GM19324 (cell line): ENCODE results near the gene ZNF324.
"Not testable (repeated sequence)": the region's sequence is repeated elsewhere in the genome, so short reads cannot be mapped to it uniquely, and the experiment has no call there.

Experiments
- ATAC-seq: cut with Tn5 transposase; IDR thresholded peaks from one replicate; pipeline ENCODE4 v1.9.1; 2021; ENCODE audit warnings: mild to moderate bottlenecking, moderate library complexity; ENCODE audit not compliant: unreplicated experiment, low FRiP score

ZNF324 gene

DNA sequence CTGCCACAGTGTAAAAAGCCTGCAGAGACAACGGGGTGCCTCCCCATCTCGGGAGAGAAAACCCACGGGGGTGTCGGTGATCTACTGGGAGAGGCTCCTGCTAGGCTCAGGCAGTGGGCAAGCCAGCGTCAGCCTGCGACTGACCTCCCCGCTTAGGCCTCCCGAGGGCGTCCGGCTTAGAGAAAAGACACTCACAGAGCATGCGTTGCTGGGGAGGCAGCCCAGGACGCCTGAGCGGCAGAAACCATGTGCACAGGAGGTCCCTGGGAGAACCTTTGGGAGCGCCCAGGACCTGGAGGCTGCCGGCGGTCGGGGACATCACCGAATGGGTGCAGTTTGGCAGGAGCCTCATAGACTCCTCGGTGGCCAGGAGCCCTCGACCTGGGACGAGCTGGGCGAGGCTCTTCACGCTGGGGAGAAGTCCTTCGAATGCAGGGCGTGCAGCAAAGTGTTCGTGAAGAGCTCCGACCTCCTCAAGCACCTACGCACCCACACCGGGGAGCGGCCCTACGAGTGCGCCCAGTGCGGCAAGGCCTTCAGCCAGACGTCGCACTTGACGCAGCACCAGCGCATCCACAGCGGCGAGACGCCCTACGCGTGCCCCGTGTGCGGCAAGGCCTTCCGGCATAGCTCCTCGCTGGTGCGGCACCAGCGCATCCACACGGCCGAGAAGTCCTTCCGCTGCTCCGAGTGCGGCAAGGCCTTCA lies 4.1 kb downstream of the ZNF324 start:
- not testable (repeated sequence) for ATAC-seq

DNA sequence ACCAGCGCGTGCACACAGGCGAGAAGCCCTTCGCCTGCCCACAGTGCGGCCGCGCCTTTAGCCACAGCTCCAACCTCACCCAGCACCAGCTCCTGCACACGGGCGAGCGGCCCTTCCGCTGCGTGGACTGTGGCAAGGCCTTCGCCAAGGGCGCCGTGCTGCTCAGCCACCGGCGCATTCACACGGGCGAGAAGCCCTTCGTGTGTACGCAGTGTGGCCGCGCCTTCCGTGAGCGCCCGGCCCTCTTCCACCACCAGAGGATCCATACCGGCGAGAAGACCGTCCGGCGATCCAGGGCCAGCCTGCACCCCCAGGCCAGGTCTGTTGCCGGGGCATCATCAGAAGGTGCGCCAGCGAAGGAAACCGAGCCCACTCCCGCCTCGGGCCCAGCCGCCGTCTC lies 4.9 kb downstream of the ZNF324 start:
- ATAC-seq, result no peak

- ATAC-seq, result no peak
These were observed 6.9 kb downstream of the ZNF324 start for GRCh38 chr19:58473775-58474174.

GRCh38 chr19:58474291-58474996 lies 7.6 kb downstream of the ZNF324 start:
- ATAC-seq, result no peak

DNA sequence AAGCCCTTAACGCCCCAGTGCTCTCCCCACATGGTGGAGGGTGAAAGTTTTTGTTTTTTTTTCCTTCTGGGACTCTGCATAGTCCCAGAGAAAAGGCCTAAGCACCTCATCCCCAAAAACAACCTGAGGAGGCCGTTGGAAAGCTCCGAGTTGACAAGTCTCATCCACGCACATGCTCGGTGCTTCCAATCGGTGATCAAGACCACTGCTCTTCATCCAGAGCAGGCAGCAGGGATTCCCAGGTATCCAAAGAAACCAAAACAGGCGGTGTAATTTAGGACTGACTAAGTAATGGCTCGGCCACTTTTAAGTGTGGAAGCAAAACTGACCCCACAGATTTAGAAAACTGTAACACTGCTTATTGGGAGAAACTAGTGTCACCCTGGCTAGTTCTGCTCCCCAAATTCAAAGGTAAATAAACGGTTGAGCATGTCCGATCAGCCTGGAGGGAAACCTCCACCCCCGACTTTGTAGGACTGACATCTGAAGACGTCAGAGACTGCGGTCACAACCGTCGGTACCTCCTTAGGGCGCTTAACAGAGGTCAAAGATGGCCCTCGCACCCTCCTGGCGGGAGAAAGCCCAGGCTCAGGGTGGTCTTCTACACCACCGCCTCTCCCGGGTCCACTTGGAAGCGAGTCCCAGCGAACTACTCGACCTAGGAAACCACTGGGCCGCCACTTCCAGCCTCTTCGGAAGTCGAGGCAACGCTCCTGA lies 8.3 kb downstream of the ZNF324 start:
- no peak for ATAC-seq

DNA sequence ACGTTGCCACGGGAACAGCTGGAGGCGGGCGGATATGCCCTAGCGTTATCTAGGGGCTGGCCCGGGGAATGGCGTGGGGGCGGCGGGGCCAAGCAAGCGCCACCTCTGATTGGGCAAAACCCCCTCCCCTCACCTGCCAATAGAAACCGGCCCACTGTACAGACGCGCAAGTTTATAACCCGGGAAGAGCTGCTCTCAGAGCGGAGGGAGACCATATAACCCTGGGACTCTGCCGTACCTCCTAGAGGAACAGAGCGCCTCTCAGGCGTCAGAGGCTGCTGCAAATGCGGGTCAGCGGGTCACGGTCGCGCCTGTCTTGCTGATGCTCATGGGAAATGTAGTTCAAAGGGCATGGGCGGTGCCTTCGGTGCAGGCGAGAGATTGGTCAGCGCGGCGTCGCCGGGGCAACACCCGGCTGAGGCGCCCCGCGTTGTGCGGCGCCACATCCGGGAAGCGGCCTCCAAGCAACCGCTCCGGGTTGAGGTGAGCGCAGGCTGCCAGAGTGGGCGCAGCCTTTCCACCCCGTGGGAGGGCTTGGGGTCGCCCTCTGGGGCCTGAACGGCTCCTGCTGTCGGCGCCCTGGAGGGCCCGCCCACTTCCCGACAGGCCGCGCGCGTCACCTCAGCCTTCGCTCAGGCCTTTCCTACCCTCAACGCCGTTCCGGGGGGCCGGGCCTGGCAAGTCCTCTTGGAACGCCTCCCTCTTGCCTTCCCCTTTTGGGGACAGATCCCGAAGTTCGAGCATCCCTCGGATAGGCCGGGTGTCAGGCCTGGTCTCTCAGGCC lies 9.0 kb downstream of the ZNF324 start, which contains the start of gene ZNF446:
TSS of gene ZNF446 (plus strand) at position 639 of the 784 bp plus-strand sequence. CDS start 867 bp downstream, outside the sequence.
- ATAC-seq, result peak; percentile 77

GRCh38 chr19:58476498-58477015 lies 9.7 kb downstream of the ZNF324 start:
- ATAC-seq, result no peak

DNA sequence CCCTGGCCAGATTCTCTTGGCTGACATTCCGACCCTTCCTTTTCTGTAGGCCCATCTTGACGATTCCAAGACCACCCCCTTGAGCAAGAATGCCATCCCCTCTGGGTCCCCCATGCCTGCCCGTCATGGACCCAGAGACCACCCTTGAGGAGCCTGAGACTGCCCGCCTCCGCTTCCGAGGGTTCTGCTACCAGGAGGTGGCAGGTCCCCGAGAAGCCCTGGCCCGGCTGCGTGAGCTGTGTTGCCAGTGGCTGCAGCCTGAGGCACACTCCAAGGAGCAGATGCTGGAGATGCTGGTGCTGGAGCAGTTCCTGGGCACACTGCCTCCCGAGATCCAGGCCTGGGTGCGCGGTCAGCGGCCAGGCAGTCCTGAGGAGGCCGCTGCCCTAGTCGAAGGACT lies 10.2 kb downstream of the ZNF324 start:
- ATAC-seq, result no peak

- no peak for ATAC-seq
These were observed 11.0 kb downstream of the ZNF324 start for GRCh38 chr19:58477871-58478270.

DNA sequence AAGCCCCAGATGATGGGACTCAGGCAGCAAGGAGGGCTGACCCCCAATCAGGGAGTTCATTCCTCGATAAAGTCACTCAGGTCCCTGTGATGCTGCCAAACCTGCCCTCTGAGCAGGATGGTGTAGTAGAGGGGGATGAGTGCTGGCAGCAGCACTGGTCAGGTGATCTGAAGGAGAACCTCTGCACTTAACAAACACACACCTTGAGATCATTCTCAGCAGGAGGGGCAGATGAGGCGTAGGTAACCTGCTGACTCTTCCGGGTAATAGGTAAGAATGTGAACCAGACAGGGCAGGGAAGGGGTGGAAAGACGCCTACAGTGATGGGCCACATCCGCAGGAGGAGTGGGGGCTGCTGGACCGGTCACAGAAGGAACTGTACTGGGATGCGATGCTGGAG lies 12.4 kb downstream of the ZNF324 start:
- no peak for ATAC-seq

DNA sequence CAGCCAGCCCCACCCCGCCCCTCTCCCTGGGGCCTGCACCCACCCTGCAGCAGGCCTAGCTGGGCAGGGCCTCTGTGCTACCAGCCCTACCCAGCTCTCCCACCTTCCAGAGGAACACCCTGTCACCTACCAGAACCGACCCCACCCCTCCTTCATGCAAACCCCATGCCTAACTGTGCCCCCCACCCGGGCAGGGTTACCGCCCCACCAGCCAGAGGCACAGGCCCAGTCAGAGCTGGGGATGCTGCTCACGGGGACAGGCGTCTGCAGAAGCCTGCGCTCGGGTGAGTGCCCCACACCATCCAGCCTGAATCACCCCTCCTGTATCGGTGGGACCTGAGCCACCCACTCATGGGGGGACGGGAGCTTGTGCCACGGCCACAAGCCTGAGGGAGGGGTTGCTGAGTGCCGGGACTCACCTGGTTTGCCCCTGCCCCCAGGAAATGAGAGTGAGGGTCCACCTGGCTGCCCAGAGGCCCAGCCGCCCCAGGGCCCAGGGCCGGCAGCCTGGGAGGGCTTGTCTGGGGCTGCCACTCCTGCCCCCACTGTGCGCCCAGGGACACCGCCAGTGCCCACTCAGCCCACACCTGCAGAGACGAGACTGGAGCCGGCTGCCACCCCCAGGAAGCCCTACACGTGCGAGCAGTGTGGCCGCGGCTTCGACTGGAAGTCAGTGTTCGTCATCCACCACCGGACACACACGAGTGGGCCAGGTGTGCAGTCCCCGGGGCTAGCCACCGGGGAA lies 13.0 kb downstream of the ZNF324 start:
- ATAC-seq, result no peak

- ATAC-seq, result no peak
These were observed 13.6 kb downstream of the ZNF324 start for GRCh38 chr19:58480481-58480830.

DNA sequence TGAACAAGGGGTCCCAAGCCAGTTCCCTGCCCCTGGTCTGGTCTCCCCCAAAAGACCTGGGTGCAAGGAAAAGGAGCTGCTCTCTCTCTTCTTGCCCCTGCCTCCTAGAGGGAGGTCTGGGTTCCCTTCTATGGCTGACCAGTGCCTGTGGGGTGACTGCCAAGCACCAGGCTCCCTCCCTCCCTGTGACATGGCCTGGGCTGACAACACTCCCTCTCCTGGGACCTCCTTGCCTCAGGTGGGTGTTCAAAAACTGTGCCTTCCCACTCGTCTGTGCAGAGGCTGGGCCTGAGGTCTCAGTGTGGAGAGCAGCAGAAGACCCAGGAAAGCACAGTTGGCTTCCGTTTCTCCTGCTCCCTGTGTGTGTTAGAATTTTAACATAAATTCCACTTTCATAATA lies 14.0 kb downstream of the ZNF324 start:
- ATAC-seq, result no peak

GRCh38 chr19:58482372-58482771 lies 15.5 kb downstream of the ZNF324 start:
- ATAC-seq, result no peak

DNA sequence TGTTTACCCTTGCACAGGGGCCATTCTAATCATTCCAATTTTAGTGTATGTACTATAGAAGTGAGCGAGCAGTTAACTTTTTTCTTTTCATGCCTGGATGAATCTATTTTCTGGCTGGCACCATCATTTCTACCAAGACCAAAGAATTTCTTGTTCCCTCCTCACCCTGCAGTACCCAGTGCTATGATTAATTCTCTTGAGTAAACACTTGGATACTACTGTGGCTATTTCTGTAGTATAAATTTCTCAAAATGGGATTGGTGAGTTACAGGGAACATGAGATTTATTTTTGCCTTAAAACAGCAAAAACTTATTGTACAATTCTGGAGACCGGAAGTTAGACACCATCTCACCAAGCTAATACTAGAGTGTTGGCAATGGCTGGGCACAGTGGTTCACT lies 16.9 kb downstream of the ZNF324 start:
- ATAC-seq, result no peak

- ATAC-seq, result not testable (repeated sequence)
These were observed 17.5 kb downstream of the ZNF324 start for GRCh38 chr19:58484349-58484748.

DNA sequence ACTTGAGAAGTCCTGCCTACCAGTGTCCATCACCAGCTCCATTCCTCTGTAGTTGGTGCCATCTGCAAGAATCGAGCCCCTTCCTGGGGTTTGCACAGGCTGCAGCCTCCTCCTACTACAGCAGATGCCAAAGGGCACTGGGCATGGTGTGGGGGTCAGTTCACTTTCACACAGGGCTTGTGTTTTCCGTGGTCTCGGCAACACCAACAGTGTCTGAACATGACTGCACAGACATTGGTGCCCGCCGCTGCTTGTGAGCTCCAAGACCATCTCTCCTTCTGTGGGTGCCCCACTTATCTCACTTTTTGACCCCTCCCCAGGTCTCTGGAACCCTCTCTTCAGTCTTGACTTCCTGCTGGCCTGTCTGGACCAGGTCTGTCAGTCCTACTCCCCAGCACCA lies 24.5 kb downstream of the ZNF324 start:
- no peak for ATAC-seq

- no peak for ATAC-seq
These were observed 25.4 kb downstream of the ZNF324 start for GRCh38 chr19:58492265-58492664.

GRCh38 chr19:58497634-58498170 lies 30.8 kb downstream of the ZNF324 start:
- no peak for ATAC-seq
